ENCODE results near the gene CNTNAP2.

CNTNAP2 gene

DNA sequence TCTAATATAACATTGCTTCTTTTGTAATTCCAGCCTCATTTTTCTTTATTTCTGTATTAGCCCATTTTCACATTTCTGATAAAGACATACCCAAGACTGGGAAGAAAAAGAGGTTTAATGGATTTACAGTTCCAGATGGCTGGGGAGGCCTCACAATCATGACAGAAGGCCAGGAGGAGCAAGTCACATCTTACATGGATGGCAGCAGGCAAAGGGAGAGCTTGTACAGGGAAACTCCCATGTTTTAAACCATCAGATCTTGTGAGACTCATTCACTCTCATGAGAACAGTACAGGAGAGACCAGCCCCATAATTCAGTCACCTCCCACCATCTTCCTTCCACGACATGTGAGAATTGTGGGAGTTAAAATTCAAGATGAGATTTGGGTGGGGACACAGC, 510.3 kb downstream of the CNTNAP2 start:
- FAIRE-seq: no peak

DNA sequence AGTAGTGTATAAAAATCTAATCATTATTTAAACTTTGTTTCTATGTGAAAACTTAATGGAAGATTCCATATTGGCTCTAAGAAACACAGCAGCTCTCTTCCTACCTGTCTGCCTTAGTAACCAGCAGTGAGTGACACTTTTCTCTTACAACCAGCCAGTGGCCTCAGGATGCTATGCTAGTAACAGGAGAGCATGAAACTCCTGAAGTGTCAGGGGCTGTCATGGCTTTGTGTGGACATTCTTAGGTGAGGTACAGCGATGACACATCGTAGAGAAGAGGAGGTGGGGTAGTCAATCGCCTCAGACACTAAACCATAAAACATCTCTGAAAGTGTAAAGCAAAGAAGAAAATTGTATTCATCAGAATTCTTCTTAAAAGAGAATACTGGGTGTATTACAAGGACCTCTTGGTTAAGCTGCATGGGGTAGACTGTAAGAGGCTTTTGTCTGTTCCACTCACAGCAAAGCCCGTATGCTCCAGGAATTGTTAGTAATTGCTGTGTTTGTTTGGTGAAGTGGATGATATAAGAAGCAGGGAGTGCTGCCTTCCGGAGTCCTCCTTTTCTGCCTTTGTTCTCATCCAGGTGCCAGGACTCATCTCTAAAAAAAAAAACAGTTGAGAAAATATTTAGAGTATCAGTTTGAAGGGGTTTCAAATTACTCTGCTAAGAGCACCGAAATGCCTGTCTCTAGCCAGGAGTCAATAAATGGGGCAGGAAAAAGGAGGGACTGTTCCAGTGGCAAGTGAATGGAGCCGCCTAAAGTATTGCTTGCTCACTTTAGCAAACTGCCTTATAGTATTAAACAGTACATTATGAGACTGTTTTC, 518.8 kb downstream of the CNTNAP2 start:
- FAIRE-seq: no peak

DNA sequence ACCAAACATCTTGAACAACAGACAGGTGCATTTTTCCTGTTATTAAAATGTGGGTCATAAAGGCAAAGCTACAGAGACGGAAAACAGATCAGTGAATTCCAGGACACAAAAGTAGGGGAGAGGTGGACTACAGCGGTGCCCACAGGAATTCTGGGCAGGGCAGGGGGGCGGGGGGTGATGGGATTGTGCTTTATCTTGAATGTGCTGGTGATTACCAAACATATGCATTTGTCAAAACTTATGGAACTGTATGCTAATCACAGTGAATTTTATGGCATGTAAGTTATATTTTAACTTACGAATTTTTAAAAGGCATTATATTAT, 519.4 kb downstream of the CNTNAP2 start:
- FAIRE-seq: no peak

DNA sequence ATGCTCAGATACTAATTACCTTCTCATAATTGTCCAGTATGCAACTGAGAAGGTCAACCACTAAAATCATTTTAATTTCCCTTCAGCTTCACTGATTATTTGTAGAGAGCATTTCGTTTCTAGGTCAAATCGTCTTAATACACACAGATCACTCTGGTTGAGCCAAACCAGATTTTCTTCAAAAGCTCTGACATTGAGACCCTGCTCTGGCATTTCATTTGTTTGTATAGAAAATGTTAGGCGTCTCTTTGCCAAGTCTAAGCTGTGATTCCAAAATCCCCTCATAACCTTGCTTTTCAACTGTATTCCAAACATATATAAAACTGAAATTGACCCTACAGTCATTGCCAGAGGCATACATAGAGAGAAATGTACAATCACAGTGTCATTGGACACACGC, 520.0 kb downstream of the CNTNAP2 start:
- FAIRE-seq: no peak

DNA sequence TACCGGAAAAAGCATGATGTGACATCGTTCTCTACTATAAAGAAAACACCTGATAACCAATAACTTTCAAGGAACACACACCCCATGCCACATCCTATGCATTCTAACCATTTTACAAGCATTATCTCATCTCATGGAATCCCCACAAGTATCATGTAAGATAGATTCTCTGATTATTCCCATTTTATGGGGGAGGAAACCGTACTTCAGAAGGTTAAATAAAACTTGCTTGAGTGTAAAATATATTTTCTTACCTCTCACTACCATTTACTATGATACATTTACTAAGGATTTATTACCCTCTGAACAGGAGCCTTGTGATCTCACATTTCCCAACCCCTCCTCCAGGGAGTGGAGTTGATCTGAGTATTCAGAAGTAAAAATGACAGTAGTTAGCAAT, 522.7 kb downstream of the CNTNAP2 start:
- no peak for FAIRE-seq

DNA sequence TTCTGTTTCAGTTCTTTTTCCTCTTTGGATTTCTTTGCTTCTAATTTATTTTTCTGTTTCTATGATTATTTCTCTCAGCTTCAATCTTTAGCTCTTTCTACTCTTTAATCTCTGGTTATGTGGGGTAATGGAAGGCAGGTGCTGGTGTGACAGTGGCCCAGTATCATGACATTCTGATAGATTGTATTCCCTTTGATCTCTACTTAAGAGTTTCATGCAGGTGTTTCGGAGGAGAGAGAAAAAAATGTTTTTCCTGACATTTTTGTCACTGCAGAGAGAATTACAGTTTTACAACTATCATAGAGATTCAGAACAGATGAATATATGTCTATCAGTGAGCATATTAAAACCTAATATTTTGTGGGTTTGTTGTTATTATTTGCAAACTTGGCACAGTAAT, 524.9 kb downstream of the CNTNAP2 start:
- no peak for FAIRE-seq

DNA sequence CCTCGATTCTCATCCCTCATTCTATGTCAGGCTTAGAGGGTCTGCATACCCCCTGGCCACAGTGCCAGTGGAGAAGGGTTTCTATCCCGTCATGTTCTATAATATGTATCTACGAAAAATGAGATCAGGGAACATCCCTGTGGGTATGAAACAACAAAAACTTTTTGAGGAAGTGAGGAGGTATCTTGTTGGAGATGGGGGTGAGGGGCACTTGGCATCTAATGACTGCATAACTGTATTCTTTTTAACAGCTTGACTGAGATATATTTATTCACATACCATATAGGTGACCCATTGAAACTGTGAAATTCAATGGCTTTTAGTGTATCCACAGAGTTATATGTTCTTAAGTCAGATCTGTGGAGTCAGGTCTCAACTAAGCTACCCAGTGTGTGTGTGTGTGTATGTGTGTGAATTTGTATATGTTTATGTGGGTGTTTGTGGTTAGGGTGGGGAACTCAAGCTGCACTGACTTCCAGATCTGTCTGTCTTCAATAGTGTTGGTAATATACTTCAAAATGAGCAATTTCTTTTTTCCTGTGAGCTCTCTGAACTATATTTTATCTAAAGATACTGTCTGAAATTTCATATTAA, 528.9 kb downstream of the CNTNAP2 start:
- no peak for FAIRE-seq

DNA sequence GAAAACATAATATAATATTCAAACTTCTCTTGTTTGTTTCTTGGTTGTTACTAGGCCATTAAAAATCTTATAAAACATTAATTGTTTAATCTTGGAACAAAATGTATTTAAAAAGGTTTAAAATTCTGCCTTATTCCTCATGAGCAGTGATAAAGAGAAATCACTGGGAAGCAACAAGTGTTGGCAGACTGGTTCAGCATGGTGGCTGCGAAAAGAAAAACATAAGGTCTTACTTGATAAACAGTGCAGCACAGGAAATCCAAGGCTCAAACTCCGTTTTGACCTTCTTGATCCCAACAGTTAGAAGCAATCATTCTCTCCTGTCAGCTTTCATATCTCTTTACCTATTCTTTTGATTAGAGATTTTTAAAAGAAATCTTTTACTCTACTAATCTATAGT, 530.8 kb downstream of the CNTNAP2 start:
- FAIRE-seq: no peak

DNA sequence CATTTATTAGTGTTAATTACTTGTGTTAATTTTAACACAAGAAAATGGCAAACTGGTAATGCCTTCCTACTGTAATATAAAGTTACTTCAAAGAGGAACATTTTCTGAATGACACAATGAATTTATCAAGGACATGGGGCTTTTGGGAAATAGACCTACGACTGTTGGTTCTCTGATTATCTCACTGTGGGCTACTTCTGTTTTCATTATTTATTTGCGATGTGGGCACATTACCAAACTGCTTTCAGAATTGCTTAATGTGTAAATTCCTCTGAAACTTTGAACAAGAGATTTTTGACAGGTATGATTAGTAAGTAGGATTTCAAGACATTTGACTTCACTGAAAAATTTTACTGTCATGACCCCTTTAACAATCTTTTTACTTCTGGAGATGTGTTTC, 535.6 kb downstream of the CNTNAP2 start:
- FAIRE-seq: no peak

DNA sequence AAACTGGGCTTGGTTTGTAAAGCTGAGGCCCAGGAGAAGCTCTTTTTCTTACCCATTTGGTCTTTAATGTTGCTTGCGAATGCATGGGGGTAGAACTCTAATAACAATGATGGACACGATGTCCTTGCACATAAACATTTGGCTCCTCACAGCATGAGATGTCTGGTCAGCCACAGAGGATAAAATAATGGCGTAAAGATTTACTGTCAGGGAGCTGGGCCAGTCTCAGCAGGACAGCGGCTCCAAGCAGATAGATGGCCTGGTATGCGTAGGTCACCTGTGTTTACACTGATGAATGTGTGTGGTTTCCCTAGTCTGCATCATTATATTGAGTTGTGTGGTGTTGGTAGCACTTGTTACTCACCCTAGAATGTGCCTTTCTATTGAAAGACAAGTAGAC, 537.4 kb downstream of the CNTNAP2 start:
- FAIRE-seq: no peak

DNA sequence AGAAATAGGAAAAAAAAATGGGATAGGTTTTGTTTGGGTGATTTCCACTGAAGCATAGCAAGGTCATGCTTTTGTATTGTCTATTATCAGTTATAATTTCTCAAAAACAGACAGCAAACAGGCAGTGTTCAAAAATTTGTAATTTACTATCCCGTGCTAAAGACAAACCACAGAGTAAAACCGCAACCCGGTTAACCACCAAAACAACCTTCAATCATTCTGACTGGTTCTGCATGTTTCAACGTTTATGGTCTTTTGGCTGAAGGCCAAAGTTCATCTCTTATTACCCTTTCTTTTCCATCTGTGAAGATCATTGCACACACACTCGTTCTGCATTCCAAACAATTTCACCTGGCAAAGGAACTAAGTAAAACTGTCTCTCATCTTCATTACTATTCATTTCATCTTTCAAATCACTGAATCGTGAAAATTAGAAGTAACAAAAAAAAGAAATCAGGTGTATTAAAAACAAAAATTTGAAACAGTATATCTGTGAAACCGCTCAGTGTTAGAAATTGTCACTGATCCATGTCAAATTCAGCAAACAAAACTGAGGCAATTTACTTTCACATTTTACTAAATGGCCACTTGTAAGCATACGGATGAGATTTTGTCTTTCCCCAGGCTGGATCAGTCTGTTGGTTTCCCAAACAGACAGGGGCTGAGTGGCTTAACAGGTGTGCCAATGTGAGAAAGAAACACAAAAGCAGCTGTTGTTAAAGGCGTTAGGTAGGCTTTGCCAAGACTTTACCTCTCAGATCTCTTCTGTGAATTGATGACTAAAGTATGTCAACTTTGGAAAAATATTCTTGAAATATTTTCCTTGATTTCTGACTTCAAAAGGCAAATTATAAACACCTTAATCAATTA, 539.6 kb downstream of the CNTNAP2 start:
- no peak for FAIRE-seq

DNA sequence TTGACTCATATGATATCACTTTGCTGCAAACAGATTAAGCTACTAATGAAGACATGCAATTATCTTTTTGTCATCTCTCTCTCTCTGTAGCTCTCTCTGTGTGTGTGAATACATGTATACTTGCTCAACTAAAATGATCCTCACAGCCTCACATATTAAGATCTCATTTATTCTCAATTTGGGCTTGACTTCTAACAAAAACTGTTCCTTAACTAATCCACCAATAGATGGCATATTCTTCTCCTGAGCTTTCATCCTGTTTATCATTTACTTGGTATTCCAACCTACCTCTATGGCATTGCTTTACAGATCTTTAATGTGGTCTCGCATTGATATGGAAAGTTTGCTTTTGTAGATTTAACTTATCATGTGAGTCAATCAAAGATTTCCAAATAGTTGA, 540.4 kb downstream of the CNTNAP2 start:
- no peak for FAIRE-seq

DNA sequence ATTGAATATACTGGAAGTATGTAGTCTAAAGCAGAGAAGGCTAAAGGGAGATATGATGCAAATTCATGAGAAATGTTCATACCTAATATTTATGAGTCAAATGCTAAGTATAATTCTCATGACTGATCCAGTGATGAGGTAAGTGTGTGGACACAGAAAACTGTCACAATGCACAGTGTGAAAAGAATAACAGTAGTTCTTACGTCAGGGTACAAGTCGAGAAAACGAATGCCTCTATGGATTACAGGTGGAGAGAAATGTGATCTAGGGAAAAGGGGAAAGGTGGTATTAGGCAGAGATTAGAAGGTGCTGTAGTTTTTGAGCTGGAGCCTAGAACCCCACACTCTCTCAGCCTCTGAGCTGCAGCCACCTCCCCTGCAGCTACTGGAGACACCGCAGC, 542.0 kb downstream of the CNTNAP2 start:
- no peak for FAIRE-seq

DNA sequence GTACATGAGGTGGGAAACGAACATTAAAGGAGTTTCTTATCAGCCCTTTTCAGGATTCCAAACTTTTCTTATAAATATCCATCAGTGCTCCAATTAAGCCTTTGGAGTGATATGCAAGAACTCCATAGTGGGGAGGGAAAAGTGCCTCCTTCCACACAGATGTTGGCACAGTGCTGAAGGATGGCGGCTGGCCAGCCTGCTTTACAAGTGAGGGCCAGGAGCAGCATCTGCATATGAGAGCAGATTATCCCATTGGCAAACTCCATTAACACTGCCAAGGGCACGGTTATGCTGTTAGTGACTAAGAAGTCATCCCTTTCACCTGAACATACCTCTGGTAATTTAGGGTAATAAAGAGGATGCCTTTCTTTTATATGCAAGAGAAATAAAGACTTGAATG, 543.1 kb downstream of the CNTNAP2 start:
- FAIRE-seq: no peak

DNA sequence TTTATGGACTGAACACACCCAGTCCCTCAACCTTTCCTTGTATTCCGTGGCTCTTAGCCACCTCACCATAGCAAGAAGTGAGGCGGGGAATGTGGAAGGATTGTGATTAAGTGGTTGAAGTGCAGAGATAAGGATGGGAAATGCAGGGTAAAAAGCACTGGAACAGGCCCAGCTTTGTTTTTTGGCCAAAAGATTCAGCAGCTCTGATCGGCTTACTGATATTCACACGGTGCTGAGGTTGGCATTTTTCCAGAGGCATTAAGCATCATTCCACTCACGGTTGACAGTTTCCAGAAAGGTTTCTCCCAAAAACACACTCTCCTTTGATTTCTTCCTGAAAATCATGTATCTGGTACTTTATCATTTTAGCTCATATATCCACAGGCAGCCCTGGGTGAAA, 544.2 kb downstream of the CNTNAP2 start:
- FAIRE-seq: no peak

DNA sequence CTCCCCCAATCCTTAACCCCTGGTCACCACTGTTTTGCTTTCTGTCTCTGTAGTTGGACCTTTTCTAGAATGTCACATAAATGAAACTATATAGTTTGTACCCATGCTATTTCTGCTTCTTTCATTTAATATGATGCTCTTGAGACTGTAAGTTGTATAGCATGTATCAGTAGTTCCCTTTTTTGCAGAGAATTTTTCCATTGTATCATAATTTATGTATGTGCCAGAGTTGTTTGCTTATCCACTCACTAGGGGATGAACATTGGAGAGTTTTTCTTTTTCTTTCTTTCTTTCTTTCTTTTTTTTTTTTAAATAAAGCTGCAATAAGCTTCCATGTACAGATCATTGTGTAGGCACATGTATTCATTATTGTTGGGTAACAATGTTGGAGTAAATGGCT, 544.8 kb downstream of the CNTNAP2 start:
- FAIRE-seq: no peak

DNA sequence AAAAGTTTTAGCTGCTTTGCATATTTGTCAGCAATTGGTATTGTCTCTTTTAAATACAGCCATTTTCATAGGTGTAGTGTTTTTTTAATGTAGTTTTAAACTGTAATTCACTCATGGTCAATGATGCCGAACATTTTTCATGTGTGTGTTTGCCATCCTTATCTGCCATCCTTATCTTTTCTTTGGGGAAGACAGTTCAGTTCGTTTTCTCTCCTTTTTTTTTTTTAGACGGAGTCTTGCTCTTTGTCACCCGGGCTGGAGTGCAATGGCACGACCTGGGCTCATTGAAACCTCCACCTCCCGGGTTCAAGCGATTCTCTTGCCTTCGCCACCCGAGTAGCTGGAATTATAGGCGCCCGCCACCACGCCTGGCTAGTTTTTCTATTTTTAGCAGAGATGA, 545.3 kb downstream of the CNTNAP2 start:
- FAIRE-seq: no peak

DNA sequence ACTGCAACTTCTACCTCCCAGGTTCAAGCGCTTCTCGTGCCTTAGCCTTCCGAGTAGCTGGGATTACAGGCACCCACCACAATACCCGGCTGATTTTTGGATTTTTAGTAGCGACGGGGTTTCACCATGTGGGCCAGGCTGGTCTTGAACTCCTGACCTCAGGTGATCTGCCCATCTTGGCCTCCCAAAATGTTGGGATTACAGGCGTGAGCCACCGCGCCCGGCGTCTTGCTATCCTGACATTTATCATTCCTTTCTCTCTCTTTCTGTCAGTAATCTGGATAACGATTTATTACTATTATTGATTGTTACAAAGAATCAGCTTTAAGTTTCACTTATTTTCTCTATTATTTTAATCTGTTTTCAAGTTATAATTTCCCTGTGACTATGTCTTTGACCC, 548.4 kb downstream of the CNTNAP2 start:
- FAIRE-seq: no peak

DNA sequence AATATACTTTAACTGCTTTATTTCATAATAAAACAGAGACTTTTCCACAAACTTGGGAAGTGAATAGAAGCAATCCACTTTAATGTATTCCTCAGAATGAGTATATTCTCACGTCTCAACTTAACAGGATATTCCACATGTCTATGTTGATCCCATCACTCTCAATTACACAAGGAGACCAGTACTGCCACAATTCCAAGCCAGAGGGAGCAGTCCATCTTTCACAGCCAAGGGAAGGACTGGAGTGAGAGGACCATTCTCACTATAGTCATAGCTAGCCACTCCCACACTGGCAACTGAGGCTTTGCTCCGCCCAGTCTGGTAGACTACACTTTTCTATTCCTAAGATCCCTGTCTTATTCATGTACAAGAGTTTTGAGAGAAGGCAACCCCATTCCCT, 553.9 kb downstream of the CNTNAP2 start:
- FAIRE-seq: no peak

DNA sequence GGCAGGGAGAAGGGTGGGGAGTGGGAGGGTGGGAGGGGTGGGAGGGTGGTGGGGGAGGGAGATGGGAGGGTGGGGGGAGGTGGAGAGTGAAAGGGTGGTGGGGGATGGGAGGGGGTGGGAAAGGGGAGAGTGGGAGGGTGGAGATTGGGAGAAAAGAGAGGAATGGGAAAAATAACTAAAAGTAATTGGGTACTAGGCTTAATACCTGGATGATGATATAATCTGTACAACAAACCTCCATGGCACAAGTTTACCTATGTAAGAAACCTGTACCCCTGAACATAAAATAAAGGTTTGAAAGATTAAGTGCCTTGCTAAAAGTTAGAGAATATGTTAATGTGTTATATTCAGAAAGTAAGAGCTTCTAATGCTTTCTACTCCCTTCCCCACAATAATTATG, 564.9 kb downstream of the CNTNAP2 start:
- FAIRE-seq: no peak

DNA sequence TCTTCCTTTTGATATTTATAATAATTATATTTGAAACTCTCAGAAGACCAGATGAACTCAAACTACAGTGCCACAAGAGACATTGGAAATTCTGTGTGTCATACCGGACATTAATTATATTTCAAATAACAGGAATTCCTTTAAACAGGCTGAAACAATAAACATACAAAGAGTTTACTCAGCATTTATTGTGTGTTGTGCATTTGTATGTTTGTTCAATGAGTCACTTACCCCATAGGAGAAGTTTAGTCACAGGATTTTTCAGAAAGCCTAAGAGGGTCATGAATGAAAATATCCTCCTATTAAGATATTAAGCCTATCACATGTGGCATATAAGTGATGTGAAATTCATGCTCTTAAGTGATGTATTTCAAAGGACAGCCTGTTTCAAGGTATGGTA, 566.8 kb downstream of the CNTNAP2 start:
- no peak for FAIRE-seq

DNA sequence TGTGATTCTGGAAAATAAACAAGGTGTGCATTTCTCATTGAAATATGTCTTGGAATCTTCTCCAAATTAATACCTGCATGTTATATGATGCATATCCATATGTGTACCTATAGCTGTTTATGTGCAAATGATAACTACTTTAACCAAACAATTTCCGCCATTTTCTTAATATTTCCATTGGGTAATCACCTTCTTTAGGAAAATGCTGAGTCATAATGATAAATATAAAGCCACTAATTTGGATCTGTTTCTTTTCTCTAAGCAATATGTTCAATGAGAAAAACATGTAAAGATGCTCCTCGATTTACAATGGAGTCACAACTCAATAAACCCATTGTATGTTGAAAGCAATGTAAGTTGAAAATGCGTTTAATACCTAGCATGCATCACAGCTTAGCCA, 574.4 kb downstream of the CNTNAP2 start:
- no peak for FAIRE-seq

DNA sequence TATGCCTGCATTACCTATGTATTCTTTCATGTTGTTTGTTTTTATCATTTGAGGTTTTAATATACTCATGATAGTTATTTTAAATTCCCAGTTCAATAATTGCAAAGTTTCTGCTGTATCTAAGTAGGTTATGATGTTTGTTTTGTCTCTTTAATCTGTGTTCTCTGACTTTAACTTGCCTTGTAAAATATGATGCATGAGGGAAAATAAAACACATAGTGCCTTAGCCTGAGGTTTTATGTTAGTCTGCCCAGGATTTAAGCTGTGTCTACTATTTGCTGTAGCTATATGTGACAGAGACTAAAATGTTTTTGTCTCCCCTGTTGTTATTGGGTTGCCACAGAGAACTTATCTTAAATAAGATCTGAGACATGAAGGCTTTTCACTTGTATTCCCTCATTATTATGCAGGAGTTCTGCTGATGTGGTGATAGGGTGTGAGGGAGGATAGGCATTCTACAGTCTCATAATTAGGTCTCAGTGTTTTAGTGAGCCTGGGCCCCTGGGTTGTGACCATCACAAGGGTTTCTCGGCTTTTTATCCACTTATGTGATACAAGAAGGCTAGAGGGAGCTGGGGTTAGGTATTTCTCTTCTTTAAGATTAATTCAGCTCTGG, 582.5 kb downstream of the CNTNAP2 start:
- FAIRE-seq: no peak

Data from endometrium (tissue), 2 donors.